DMS 273 treated with DMSO at 0.1 percent for 48 hours (cell line): ENCODE measurements around the gene CELSR2.

ENCODE experiments used
- DNase-seq: peaks from one replicate; lab custom pipeline; 2025; lab: John Stamatoyannopoulos, UW

The CELSR2 gene

DNA sequence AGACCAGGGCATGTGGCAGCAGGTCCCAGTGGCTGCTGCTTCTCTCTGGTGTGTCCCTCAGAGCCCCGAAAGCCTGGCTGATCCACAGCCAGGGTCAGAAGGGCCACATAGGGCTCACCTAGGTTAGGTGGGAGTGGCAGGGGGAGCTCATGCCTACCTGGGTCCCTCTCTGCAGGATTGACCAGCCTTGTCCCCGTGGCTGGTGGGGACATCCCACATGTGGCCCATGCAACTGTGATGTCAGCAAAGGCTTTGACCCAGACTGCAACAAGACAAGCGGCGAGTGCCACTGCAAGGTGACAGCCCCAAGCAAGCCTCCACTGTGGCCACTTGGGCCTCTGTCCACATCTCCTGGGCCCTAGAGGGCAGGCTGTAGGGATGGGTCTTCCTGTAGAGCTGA lies 15.7 kb downstream of the CELSR2 start:
- DNase-seq, result no peak

- no peak for DNase-seq
Measured at GRCh38 chr1:109265741-109266330, 16.5 kb downstream of the CELSR2 start.

- DNase-seq, result no peak
Measured at GRCh38 chr1:109266965-109267364, 17.6 kb downstream of the CELSR2 start.

- no peak for DNase-seq
Measured at GRCh38 chr1:109267743-109268300, 18.5 kb downstream of the CELSR2 start.

GRCh38 chr1:109268431-109269211 lies 19.3 kb downstream of the CELSR2 start:
- DNase-seq, result no peak

GRCh38 chr1:109269212-109269980 lies 20.1 kb downstream of the CELSR2 start:
- no peak for DNase-seq

- DNase-seq, result no peak
Measured at GRCh38 chr1:109269981-109270622, 20.8 kb downstream of the CELSR2 start.

DNA sequence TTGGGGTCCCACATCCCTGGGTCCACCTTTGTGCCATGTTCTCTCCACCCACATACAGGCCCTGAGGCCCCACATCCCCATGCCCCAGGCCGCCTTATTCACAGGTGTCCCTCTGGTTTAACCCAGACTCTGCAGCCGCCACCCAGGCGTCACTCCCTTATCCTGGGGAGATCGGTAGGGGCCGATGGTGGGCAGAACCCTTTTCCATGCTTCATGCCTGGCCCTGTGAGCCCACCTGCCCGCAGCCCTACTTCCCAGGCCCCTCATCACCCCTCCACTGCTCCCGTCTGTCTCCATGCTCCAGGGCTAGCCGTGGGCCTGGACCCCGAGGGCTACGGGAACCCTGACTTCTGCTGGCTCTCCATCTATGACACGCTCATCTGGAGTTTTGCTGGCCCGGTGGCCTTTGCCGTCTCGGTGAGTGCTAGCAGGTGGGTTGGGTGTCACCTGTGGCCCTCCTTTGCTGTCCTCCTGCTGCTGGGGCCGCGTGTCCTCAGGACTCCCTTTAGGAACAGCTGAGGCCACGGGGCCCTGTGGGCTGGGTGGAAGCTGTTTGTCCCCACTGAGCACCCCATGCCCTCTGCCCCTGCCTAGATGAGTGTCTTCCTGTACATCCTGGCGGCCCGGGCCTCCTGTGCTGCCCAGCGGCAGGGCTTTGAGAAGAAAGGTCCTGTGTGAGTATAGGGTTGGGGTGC lies 21.4 kb downstream of the CELSR2 start:
- no peak for DNase-seq

DNA sequence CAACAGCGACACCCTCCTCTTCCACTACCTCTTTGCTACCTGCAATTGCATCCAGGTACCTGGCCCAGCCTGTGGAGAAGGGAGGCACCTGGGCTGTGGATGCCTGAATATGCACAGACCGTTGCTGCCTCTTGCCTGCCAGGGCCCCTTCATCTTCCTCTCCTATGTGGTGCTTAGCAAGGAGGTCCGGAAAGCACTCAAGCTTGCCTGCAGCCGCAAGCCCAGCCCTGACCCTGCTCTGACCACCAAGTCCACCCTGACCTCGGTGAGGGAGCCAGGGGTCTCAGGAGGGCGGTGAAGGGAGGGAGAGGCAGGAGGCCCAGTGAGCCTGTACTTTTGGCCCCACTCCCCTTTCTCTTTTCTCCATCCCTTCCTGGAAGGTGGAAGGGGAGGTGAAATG lies 22.1 kb downstream of the CELSR2 start:
- DNase-seq, result no peak

DNA sequence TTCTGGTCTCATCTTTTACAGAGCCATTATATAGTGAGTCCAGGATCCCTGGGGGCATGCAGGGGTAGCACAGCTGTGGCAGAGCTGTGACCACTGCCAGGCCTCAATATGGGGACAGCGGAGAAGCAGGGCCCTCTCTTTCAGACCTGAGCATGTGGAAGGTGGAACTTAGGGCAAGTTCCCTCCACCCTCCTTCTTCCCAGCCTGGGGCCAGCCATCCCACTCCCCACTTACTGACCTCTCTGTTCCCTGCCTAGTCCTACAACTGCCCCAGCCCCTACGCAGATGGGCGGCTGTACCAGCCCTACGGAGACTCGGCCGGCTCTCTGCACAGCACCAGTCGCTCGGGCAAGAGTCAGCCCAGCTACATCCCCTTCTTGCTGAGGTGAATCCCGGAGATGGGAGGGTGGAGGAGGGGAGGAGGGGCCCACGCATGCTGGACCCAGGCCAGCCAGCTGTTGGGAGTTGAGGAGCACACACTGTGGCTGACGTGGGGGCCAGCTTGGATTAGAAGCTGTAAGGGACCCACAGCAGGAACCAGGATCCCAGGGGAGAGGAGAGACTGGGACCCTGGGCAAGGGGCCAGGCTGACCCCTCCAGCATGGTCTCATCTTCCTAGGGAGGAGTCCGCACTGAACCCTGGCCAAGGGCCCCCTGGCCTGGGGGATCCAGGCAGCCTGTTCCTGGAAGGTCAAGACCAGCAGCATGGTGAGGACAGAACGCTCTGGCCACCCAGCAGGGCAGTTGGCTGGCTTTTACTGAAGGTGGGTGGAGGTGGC lies 22.9 kb downstream of the CELSR2 start:
- no peak for DNase-seq

DNA sequence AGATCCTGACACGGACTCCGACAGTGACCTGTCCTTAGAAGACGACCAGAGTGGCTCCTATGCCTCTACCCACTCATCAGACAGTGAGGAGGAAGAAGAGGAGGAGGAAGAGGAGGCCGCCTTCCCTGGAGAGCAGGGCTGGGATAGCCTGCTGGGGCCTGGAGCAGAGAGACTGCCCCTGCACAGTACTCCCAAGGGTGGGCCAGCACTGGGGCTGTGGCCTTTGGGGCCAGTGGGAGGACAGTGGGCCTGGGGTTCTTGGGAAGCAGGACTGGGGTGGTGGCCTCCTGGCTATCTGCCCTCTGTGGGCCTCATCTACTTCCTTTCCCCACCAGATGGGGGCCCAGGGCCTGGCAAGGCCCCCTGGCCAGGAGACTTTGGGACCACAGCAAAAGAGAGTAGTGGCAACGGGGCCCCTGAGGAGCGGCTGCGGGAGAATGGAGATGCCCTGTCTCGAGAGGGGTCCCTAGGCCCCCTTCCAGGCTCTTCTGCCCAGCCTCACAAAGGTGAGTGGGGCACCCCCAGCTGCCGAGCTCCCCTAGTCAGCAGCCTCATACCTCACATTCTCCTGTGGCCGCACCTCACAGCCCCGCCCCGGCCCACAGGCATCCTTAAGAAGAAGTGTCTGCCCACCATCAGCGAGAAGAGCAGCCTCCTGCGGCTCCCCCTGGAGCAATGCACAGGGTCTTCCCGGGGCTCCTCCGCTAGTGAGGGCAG lies 23.6 kb downstream of the CELSR2 start:
- DNase-seq, result no peak

DNA sequence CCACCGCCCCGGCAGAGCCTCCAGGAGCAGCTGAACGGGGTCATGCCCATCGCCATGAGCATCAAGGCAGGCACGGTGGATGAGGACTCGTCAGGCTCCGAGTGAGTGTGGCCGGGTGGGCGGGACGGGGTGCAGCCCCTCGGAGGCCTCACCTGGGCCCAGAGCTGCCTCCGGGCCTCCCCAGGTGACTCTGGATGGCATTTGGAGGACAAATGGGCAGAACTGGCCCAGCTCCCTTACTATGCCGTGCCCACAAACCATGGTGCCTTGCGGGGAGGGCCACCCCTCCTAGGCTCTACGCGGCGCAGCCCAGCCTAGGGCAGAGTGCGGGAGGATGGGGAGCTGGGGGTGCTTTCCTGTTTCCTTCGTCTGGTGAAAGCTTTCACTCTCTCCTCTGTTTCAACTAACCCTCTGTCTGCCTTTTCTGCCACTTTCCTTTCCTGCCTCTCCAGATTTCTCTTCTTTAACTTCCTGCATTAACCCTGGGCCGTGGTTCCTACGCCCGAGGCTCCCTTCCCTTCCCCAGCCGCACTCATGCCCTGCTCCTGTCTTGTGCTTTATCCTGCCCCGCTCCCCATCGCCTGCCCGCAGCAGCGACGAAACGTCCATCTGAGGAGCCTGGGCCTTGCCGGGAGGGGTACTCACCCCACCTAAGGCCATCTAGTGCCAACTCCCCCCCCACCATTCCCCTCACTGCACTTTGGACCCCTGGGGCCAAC lies 24.4 kb downstream of the CELSR2 start:
- no peak for DNase-seq

DNA sequence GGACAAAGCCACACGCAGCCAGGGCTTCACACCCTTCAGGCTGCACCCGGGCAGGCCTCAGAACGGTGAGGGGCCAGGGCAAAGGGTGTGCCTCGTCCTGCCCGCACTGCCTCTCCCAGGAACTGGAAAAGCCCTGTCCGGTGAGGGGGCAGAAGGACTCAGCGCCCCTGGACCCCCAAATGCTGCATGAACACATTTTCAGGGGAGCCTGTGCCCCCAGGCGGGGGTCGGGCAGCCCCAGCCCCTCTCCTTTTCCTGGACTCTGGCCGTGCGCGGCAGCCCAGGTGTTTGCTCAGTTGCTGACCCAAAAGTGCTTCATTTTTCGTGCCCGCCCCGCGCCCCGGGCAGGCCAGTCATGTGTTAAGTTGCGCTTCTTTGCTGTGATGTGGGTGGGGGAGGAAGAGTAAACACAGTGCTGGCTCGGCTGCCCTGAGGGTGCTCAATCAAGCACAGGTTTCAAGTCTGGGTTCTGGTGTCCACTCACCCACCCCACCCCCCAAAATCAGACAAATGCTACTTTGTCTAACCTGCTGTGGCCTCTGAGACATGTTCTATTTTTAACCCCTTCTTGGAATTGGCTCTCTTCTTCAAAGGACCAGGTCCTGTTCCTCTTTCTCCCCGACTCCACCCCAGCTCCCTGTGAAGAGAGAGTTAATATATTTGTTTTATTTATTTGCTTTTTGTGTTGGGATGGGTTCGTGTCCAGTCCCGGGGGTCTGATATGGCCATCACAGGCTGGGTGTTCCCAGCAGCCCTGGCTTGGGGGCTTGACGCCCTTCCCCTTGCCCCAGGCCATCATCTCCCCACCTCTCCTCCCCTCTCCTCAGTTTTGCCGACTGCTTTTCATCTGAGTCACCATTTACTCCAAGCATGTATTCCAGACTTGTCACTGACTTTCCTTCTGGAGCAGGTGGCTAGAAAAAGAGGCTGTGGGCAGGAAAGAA lies 25.5 kb downstream of the CELSR2 start:
- DNase-seq, result no peak

GRCh38 chr1:109275706-109276345 lies 26.5 kb downstream of the CELSR2 start:
- DNase-seq, result no peak

- DNase-seq, result peak; percentile 46
Measured at GRCh38 chr1:109277434-109278204, 28.3 kb downstream of the CELSR2 start.

DNA sequence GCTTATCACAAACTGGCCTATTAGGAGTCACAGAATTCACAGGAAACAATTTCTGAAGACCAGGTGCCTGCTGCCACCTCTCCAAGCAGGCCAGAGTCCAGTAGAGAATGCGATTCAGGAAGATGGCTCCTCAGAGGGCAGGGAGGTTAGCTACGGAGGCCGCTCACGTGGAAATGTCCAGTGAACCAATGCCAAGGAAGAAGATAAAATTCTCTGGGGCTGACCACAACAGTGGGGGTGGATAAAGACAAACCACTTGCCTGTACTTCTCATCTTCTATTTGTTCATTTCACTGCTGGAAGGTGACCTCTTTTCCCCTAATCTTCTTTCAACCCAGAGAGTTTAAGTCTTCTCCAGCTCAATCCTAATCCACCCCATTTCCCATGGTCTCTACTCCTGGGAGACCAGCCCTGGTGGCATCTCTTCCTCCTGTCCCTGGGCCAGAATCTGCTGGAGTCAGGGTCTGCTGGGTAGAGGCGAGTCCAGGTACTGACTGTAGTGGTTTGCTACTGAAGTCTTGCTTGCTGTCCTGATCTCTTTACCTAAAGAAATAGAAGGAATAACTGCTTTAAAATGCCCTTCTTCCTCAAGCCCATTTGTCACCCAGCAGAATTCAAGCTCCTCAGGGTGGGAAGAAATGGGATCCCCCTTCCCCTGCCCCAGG lies 30.4 kb downstream of the CELSR2 start:
- no peak for DNase-seq
